Osteoblast (primary cell): ENCODE data around the gene GH2. TPM values are rescaled to one million over a fixed set of nuclear protein-coding genes. Genes with fewer than 3 reads are reported as not detected.
"Not testable (repeated sequence)": the region's sequence is repeated elsewhere in the genome, so short reads cannot be mapped to it uniquely, and the experiment has no call there.

Experiments used
- DNase-seq: peaks from one replicate; pipeline ENCODE4 v3.0.0; 2011; ENCODE audit warnings: low spot score, mixed read lengths; ENCODE audit not compliant: insufficient read length; ENCODE audit errors: missing footprints
- H2AFZ ChIP-seq: 2 replicates; pipeline ENCODE4 v1.6.0; 2011; ENCODE audit warnings: mild to moderate bottlenecking, low read length
- H3K27ac ChIP-seq: 2 replicates; pipeline ENCODE4 v1.5.1; 2011; ENCODE audit warnings: mild to moderate bottlenecking, low read depth, low read length, moderate library complexity
- H3K27me3 ChIP-seq: 2 replicates; pipeline ENCODE4 v1.6.0; 2012; ENCODE audit warnings: mild to moderate bottlenecking, control low read depth, inconsistent platforms, low read length, moderate library complexity; ENCODE audit not compliant: insufficient read depth
- H3K36me3 ChIP-seq: 2 replicates; pipeline ENCODE4 v1.5.1; 2011; ENCODE audit warnings: mild to moderate bottlenecking, low read length, control low read depth, moderate library complexity; ENCODE audit not compliant: insufficient read depth
- H3K4me1 ChIP-seq: 2 replicates; pipeline ENCODE4 v1.5.1; 2011; ENCODE audit warnings: mild to moderate bottlenecking, low read length, control low read depth, moderate library complexity; ENCODE audit not compliant: insufficient read depth
- H3K4me2 ChIP-seq: 2 replicates; pipeline ENCODE4 v1.6.0; 2011; ENCODE audit warnings: mild to moderate bottlenecking, low read length; ENCODE audit not compliant: insufficient read depth
- H3K4me3 ChIP-seq: fragments of 200-600 bp; sonication (generic); 3 replicates; pipeline ENCODE4 v1.5.1; 2012; ENCODE audit warnings: mild to moderate bottlenecking, low read length, inconsistent platforms; ENCODE audit not compliant: insufficient read depth
- H3K79me2 ChIP-seq: 2 replicates; pipeline ENCODE4 v1.6.0; 2012; ENCODE audit warnings: mild to moderate bottlenecking, low read length, control low read depth, inconsistent platforms; ENCODE audit not compliant: insufficient read depth
- H3K9me3 ChIP-seq: 2 replicates; pipeline ENCODE4 v1.5.1; 2011; ENCODE audit warnings: low read depth, low read length, control low read depth
- H4K20me1 ChIP-seq: 2 replicates; pipeline ENCODE4 v1.6.0; 2012; ENCODE audit warnings: mild to moderate bottlenecking, low read length, control low read depth; ENCODE audit not compliant: insufficient read depth
- CTCF ChIP-seq: IDR thresholded peaks from 2 replicates; pipeline ENCODE4 v1.5.1; 2011; ENCODE audit warnings: mild to moderate bottlenecking, low read depth, low read length, moderate library complexity; ENCODE audit errors: extremely low read depth
- total RNA-seq: library from RNA; depleted of rRNA; stranded (reverse); fragments of >200 nt; gene quantifications from 2 replicates; pipeline ENCODE4 v1.2.3, GENCODE V29; 2012

Gene GH2
- total RNA-seq, 1 donor: not detected

- not testable (repeated sequence) for H3K27me3 ChIP-seq, H3K79me2 ChIP-seq, H4K20me1 ChIP-seq, H3K9me3 ChIP-seq, H3K36me3 ChIP-seq, H2AFZ ChIP-seq, H3K4me1 ChIP-seq, H3K4me2 ChIP-seq, H3K27ac ChIP-seq, H3K4me3 ChIP-seq
- TF ChIP-seq CTCF: peak; percentile 25
- peak; percentile 2 for DNase-seq
Observed at GRCh38 chr17:63892316-63893037, 10.7 kb upstream of the GH2 start.

GRCh38 chr17:63889026-63889848 lies 7.5 kb upstream of the GH2 start:
- H2AFZ ChIP-seq, H3K27ac ChIP-seq, H4K20me1 ChIP-seq, H3K4me1 ChIP-seq, DNase-seq, H3K27me3 ChIP-seq, H3K9me3 ChIP-seq, H3K4me2 ChIP-seq, H3K4me3 ChIP-seq, H3K79me2 ChIP-seq, H3K36me3 ChIP-seq: not testable (repeated sequence)
- TF ChIP-seq CTCF: peak; percentile 34

- H3K27me3 ChIP-seq, H3K36me3 ChIP-seq, H3K9me3 ChIP-seq, H3K4me2 ChIP-seq, H3K27ac ChIP-seq, H3K79me2 ChIP-seq, H4K20me1 ChIP-seq, DNase-seq, H3K4me3 ChIP-seq, H3K4me1 ChIP-seq, H2AFZ ChIP-seq: not testable (repeated sequence)
Observed at GRCh38 chr17:63885119-63885518, 3.4 kb upstream of the GH2 start.

- not testable (repeated sequence) for H3K4me1 ChIP-seq, DNase-seq, H3K4me3 ChIP-seq, H3K79me2 ChIP-seq, H3K27ac ChIP-seq, H3K9me3 ChIP-seq, H3K4me2 ChIP-seq, H4K20me1 ChIP-seq, H2AFZ ChIP-seq, H3K27me3 ChIP-seq, H3K36me3 ChIP-seq
Observed at GRCh38 chr17:63882626-63883126, 932 bp upstream of the GH2 start.

GRCh38 chr17:63881337-63881736 lies 407 bp downstream of the GH2 start:
- DNase-seq, H3K4me3 ChIP-seq, H4K20me1 ChIP-seq, H3K9me3 ChIP-seq, H2AFZ ChIP-seq, H3K36me3 ChIP-seq, H3K27me3 ChIP-seq, H3K27ac ChIP-seq, H3K4me2 ChIP-seq, H3K79me2 ChIP-seq, H3K4me1 ChIP-seq: not testable (repeated sequence)
